ENCODE results near the gene LRRC1.

Gene LRRC1

GRCh38 chr6:53850527-53850926, 55.7 kb downstream of the LRRC1 start:
- ChIA-PET CTCF (interaction anchor here (0.6 kb wide), 1 partner anchor 122 kb away, joined by 4 read pairs; no protein-coding TSS in a partner anchor), POLR2A (interaction anchor here (1.0 kb wide), 1 partner anchor 12 kb away, joined by 3 read pairs; no protein-coding TSS in a partner anchor)

GRCh38 chr6:53851561-53851960, 56.8 kb downstream of the LRRC1 start:
- CTCF ChIA-PET = no interaction called here

More at GRCh38 chr6:53850527-53850926, 55.7 kb downstream of the LRRC1 start:
- TF ChIP-seq GFI1B (tag by site-specific recombination; IDR thresholded peaks at IDR 0.05) = no peak
- 0 out of 2 replicates have a peak, but pooled peaks have one; percentile 14 for TF ChIP-seq SCRT2 (tag by site-specific recombination; IDR thresholded peaks at IDR 0.05)
- H3K9me3 ChIP-seq (ENCODE audit: control insufficient read depth, insufficient read depth, low read depth, low read length) = no peaks in the 10 kb centered on the region
- H3K4me1 ChIP-seq (ENCODE audit: control insufficient read depth, insufficient read depth, low read length) = no peaks in the 10 kb centered on the region
- H3K36me3 ChIP-seq (ENCODE audit: control insufficient read depth in 2 of 2, insufficient read depth in 1 of 2, low read length in 2 of 2) = no peaks in the 10 kb centered on the region
- H3K4me3 ChIP-seq (ENCODE audit: low read depth, low read length) = no peak overlapping the region
- H3K27ac ChIP-seq (ENCODE audit: extremely low read depth, low read depth, low read length) = no peak overlapping the region

More at GRCh38 chr6:53851561-53851960, 56.8 kb downstream of the LRRC1 start:
- Histone ChIP-seq H3K4me1 (ENCODE audit: control insufficient read depth, insufficient read depth, low read length) (no peaks in the 10 kb centered on the region), H3K4me3 (ENCODE audit: low read depth, low read length) (no peak overlapping the region), H3K27ac (ENCODE audit: extremely low read depth, low read depth, low read length) (no peak overlapping the region), H3K9me3 (ENCODE audit: control insufficient read depth, insufficient read depth, low read depth, low read length) (no peaks in the 10 kb centered on the region), H3K36me3 (ENCODE audit: control insufficient read depth in 2 of 2, insufficient read depth in 1 of 2, low read length in 2 of 2) (no peaks in the 10 kb centered on the region)
- POLR2A ChIA-PET = no interaction called here
- TF ChIP-seq SETDB1 (IDR thresholded peaks at IDR 0.05; ENCODE audit: insufficient read length, low read length) (no peak), ZNF837 (tag by site-specific recombination; IDR thresholded peaks at IDR 0.05) (no peak), ZBTB6 (tag by site-specific recombination; IDR thresholded peaks at IDR 0.05) (no peak), KLF16 (tag by site-specific recombination; IDR thresholded peaks at IDR 0.05) (no peak), ZNF221 (tag by site-specific recombination; IDR thresholded peaks at IDR 0.05; ENCODE audit: borderline replicate concordance) (no peak), MYNN (tag by site-specific recombination; IDR thresholded peaks at IDR 0.05; ENCODE audit: borderline replicate concordance) (no peak), OVOL3 (tag by site-specific recombination; IDR thresholded peaks at IDR 0.05) (no peak), PATZ1 (tag by site-specific recombination; IDR thresholded peaks at IDR 0.05) (no peak), GLIS1 (tag by site-specific recombination; IDR thresholded peaks at IDR 0.05) (no peak), SP2 (tag by site-specific recombination; IDR thresholded peaks at IDR 0.05) (no peak), HIC1 (tag by site-specific recombination; IDR thresholded peaks at IDR 0.05) (no peak), ZNF335 (tag by site-specific recombination; conservative IDR thresholded peaks at IDR 0.05) (no peak), MEIS1 (CRISPR knock-in tag; IDR thresholded peaks at IDR 0.05; ENCODE audit: borderline replicate concordance) (no peak), ZNF518A (tag by site-specific recombination; conservative IDR thresholded peaks at IDR 0.05; ENCODE audit: low read depth) (no peak), RBAK (tag by site-specific recombination; IDR thresholded peaks at IDR 0.05) (no peak), ZNF449 (tag by site-specific recombination; IDR thresholded peaks at IDR 0.05) (no peak)

All from HEK293 (cell line).